Right hindlimb (tissue), 1 donor: ENCODE data around the gene ADA.
"Not testable (repeated sequence)": the region's sequence is repeated elsewhere in the genome, so short reads cannot be mapped to it uniquely, and the experiment has no call there.

Source experiments
- DNase-seq: peaks from one replicate; pipeline ENCODE4 v3.0.0-alpha.2; 2018

Gene ADA

GRCh38 chr20:44597516-44597915 is 54.0 kb downstream of the ADA start:
- DNase-seq, result no peak

- no peak for DNase-seq
Measured at GRCh38 chr20:44596876-44597275, 54.6 kb downstream of the ADA start.

- DNase-seq, result no peak
Measured at GRCh38 chr20:44596010-44596409, 55.5 kb downstream of the ADA start.

- DNase-seq, result no peak
Measured at GRCh38 chr20:44594730-44595129, 56.8 kb downstream of the ADA start.

- no peak for DNase-seq
Measured at GRCh38 chr20:44593751-44594150, 57.7 kb downstream of the ADA start.

GRCh38 chr20:44592366-44592765 is 59.1 kb downstream of the ADA start:
- DNase-seq, result no peak

GRCh38 chr20:44590980-44591778 is 60.3 kb downstream of the ADA start:
- DNase-seq, result no peak

- DNase-seq, result no peak
Measured at GRCh38 chr20:44589537-44589936, 62.0 kb downstream of the ADA start.

- not testable (repeated sequence) for DNase-seq
Measured at GRCh38 chr20:44588321-44588720, 63.2 kb downstream of the ADA start.

- no peak for DNase-seq
Measured at GRCh38 chr20:44587035-44587980, 64.2 kb downstream of the ADA start.

GRCh38 chr20:44586289-44586911 is 65.1 kb downstream of the ADA start:
- DNase-seq, result no peak

- no peak for DNase-seq
Measured at GRCh38 chr20:44585057-44585963, 66.2 kb downstream of the ADA start.

GRCh38 chr20:44584162-44584561 is 67.3 kb downstream of the ADA start:
- DNase-seq, result no peak

- DNase-seq, result no peak
Measured at GRCh38 chr20:44583157-44583556, 68.3 kb downstream of the ADA start.

- peak; percentile 81 for DNase-seq
Measured at GRCh38 chr20:44582311-44583025, 69.0 kb downstream of the ADA start, which contains the start of gene PKIG. PKIG (plus strand) TSS chr20:44582579; CDS start chr20:44614557, 31,978 bp downstream.

- DNase-seq, result no peak
Measured at GRCh38 chr20:44581515-44581914, 70.0 kb downstream of the ADA start.

- no peak for DNase-seq
Measured at GRCh38 chr20:44580581-44581268, 70.8 kb downstream of the ADA start.

GRCh38 chr20:44579313-44580081 is 72.0 kb downstream of the ADA start:
- DNase-seq, result no peak

- DNase-seq, result no peak
Measured at GRCh38 chr20:44576297-44576696, 75.2 kb downstream of the ADA start.

GRCh38 chr20:44574372-44574771 is 77.1 kb downstream of the ADA start:
- DNase-seq, result no peak
